GM12874 (cell line): Measurements from ENCODE around the gene PA2G4.

ENCODE experiments used
- CTCF ChIP-seq: IDR thresholded peaks from 2 replicates; pipeline ENCODE4 v1.5.1; 2011; ENCODE audit warnings: low read depth, mild to moderate bottlenecking, control low read depth, low read length, moderate library complexity; ENCODE audit not compliant: insufficient read depth

Gene PA2G4

GRCh38 chr12:56152756-56153677 lies 48.7 kb downstream of the PA2G4 start:
- TF ChIP-seq CTCF, result no peak

- no peak for TF ChIP-seq CTCF
Observed at GRCh38 chr12:56153678-56154065, 49.3 kb downstream of the PA2G4 start.

- no peak for TF ChIP-seq CTCF
Observed at GRCh38 chr12:56154246-56154771, 50.0 kb downstream of the PA2G4 start.

- TF ChIP-seq CTCF, result no peak
Observed at GRCh38 chr12:56154818-56155217, 50.5 kb downstream of the PA2G4 start.

- no peak for TF ChIP-seq CTCF
Observed at GRCh38 chr12:56155256-56155845, 51.0 kb downstream of the PA2G4 start.

GRCh38 chr12:56157201-56158028 lies 53.1 kb downstream of the PA2G4 start:
- peak; percentile 57 for TF ChIP-seq CTCF
